ENCODE data around the gene TUBB.
"Not testable (repeated sequence)": the region's sequence is repeated elsewhere in the genome, so short reads cannot be mapped to it uniquely, and the experiment has no call there.

The TUBB gene

GRCh38 chr6:30717845-30718720 is 2.1 kb upstream of the TUBB start:
- DNase-seq (ENCODE audit: low read depth): not testable (repeated sequence)

- no peak for DNase-seq (ENCODE audit: low read depth)
These were observed 796 bp upstream of the TUBB start for GRCh38 chr6:30719356-30719755.

DNA sequence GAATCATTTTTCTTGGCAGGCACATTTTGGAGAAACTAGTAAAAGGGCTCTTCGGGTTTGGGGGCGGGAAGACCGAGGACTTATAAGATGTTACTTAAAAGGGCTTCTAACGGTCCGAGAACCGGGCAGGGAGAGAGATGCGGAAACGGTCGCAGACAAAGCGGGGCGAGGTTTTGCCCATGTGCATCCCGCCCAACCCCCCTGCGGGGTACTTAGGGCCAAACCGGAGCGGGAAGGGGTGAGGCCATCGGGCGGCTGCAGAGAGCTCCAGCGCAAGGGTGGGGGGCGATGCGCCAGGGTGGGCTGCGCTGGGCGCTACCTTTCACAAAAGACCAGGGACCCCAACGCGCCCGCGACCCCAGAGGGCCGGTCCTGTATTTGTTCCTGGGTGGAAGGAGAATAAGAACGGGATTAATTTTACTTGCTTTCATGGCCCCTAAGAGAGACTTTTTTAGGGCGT is 616 bp downstream of the TUBB start:
- DNase-seq (ENCODE audit: low read depth): no peak

- DNase-seq (ENCODE audit: low read depth): no peak
These were observed 1.3 kb downstream of the TUBB start for GRCh38 chr6:30721198-30722024.

DNA sequence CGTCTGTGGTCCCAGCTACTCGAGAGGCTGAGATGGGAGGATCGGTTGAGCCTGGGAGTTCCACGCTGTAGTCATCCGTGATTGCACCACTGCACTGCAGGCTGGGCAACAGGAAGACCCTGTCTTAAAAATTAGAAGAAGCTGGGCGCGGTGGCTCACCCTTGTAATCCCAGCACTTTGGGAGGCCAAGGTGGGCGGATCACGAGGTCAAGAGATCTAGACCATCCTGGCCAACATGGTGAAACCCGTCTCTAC is 1.8 kb downstream of the TUBB start:
- DNase-seq (ENCODE audit: low read depth): not testable (repeated sequence)

- no peak for DNase-seq (ENCODE audit: low read depth)
These were observed 2.3 kb downstream of the TUBB start for GRCh38 chr6:30722280-30723112.

DNA sequence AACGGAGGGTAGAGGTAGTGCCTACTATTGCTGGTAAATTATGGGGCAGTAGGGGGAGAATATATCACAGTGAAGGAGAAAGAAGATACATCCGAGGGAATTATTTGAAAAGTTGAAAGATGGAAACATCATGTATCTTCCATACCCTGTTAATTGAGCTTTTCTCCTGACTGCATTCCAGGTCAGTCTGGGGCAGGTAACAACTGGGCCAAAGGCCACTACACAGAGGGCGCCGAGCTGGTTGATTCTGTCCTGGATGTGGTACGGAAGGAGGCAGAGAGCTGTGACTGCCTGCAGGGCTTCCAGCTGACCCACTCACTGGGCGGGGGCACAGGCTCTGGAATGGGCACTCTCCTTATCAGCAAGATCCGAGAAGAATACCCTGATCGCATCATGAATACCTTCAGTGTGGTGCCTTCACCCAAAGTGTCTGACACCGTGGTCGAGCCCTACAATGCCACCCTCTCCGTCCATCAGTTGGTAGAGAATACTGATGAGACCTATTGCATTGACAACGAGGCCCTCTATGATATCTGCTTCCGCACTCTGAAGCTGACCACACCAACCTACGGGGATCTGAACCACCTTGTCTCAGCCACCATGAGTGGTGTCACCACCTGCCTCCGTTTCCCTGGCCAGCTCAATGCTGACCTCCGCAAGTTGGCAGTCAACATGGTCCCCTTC is 3.1 kb downstream of the TUBB start:
- not testable (repeated sequence) for DNase-seq (ENCODE audit: low read depth)

DNA sequence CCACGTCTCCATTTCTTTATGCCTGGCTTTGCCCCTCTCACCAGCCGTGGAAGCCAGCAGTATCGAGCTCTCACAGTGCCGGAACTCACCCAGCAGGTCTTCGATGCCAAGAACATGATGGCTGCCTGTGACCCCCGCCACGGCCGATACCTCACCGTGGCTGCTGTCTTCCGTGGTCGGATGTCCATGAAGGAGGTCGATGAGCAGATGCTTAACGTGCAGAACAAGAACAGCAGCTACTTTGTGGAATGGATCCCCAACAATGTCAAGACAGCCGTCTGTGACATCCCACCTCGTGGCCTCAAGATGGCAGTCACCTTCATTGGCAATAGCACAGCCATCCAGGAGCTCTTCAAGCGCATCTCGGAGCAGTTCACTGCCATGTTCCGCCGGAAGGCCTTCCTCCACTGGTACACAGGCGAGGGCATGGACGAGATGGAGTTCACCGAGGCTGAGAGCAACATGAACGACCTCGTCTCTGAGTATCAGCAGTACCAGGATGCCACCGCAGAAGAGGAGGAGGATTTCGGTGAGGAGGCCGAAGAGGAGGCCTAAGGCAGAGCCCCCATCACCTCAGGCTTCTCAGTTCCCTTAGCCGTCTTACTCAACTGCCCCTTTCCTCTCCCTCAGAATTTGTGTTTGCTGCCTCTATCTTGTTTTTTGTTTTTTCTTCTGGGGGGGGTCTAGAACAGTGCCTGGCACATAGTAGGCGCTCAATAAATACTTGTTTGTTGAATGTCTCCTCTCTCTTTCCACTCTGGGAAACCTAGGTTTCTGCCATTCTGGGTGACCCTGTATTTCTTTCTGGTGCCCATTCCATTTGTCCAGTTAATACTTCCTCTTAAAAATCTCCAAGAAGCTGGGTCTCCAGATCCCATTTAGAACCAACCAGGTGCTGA is 3.9 kb downstream of the TUBB start:
- not testable (repeated sequence) for DNase-seq (ENCODE audit: low read depth)

GRCh38 chr6:30724906-30725667 is 4.9 kb downstream of the TUBB start:
- no peak for DNase-seq (ENCODE audit: low read depth)

DNA sequence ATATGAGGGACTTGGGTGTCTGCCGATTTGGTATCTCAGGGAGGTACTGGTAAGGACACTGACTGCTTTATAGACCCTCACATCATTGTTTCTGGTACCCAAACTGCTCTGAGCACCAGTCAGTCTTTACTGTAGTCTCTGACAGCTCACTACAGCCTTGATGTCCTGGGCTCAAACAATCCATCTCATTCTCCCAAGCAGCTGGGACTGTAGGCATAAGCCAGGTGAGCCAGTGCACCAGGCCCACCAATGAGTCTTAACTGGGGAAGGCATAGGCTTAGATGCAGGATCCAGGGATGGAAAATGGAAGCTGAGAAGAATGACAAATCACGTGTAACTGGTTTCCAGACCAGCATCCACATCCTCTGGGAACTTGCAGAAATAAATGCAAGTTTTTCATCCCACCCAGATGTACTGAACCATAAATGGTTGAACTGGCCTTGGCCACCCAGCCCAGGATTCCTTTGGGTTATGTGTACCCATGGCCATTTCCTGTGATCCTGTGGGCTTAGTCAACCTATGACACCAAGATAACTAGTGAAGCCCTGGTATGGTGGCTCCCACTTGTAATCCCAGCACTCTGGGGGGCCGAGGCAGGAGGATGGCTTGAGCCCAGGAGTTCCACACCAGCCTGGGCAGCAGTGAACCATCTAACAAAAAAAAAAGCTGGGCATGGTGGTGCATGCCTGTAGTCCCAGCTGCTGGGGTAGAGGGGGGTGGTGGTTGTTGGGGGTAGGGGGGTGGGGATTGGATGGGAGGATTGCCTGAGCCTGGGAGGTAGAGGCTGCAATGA is 5.8 kb downstream of the TUBB start:
- no peak for DNase-seq (ENCODE audit: low read depth)

GRCh38 chr6:30726506-30727413 is 6.6 kb downstream of the TUBB start:
- no peak for DNase-seq (ENCODE audit: low read depth)

DNA sequence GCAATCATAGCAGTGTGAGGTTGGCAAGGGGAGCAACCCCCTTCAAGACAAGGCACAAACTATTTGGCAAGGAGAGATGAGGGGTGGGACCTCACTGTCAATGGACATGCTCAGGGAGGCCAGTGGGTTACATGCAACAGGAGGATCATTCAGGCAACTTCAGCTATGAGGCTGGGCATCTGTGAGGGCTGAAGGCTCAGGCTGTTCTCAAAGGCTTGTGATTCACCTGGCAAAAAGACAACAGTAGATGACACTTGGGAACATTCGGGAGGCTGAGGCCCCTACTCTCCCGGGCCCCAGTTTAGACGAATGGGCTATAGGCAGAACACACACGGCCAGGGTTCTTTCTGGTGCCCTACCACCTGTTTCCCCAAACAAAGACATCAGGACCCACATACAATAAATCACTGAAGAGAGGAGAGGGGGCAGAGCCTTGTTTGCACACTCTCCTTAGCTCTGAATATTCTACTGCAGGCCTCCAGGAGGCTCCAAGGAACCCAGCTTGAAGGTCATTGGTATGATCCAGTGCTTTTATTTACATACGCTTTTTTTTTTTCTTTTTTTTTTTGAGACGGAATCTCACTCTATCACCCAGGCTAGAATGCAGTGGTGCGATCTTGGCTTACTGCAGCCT is 7.9 kb downstream of the TUBB start:
- no peak for DNase-seq (ENCODE audit: low read depth)

GRCh38 chr6:30730601-30731435 is 10.7 kb downstream of the TUBB start:
- DNase-seq (ENCODE audit: low read depth): no peak

- no peak for DNase-seq (ENCODE audit: low read depth)
These were observed 12.2 kb downstream of the TUBB start for GRCh38 chr6:30732237-30732943.

DNA sequence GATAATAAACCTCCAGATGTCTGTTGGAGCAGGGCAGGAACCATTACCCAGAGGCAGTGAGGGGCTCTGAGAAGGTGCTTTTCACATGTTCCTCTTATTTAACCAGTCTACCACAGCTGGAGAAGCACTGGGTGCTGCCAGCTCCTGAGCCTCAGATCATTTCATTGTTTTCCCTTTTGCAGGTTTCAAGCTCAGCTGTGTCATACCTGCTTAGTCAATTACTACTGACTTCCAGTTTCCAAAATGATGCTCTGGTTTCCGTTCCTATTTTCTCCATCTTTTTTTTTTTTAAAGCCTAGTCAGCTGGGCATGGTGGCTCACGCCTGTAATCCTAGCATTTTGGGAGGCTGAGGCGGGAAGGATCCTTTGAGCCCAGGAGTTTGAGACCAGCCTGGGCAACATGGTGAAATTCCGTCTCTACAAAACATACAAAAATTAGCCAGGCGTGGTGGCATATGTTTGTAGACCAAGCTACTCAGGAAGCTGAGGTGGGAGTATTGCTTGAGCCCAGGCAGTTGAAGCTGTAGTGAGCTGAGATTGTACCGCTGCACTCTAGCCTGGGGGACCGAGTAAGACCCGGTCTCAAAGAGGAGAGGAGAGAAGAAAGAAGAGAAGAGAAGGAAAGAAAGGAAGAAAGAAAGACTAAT is 15.6 kb downstream of the TUBB start:
- no peak for DNase-seq (ENCODE audit: low read depth)

All from non-pigmented ciliary epithelial cell (primary cell).